ENCODE results near the gene UXS1. TPM values are rescaled to one million over a fixed set of nuclear protein-coding genes. Genes with fewer than 3 reads are reported as not detected.

UXS1 gene
- total and polyA plus RNA-seq, 2 donors (not counting 1 experiment from before 2014, with no cell fraction given), result 20.3 to 44.8 TPM

DNA sequence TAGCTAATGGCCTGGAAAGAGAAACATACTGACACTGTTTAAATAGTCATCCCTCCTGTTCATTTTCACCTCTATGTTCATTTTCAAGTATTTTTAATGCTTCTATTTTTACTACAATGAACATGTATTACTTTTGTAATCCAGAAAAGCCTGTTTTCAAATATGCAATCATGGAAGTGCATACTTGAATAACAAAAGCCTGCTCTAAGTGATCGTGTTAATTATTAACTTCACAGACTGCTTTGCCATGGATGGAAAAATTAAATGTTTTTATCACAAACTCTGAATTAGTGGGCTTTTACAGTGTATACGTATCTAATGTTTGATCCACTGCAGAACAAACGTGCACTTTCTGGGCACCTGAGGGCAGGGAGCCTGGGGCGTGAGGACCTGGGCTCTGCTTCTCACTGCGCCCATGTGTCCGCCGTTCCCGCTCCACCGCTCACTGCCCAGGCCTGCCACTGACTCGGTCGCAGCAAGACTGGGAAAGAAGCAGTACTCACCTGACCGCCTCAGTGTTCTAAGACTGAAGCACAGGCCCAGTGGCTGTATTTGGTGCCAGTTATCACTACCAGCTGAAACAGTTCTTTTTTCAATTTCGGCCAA is 80.6 kb downstream of the UXS1 start:
- no peaks in the 10 kb centered on the region for H3K4me1 ChIP-seq (ENCODE audit: control insufficient read depth in 2 of 2, insufficient read depth in 2 of 2, low read length in 2 of 2)
- no peaks in the 10 kb centered on the region for H3K9me3 Mint-ChIP-seq (ENCODE audit: insufficient read depth)
- no peaks in the 10 kb centered on the region for H3K9me3 ChIP-seq (ENCODE audit: control extremely low read depth in 1 of 3, control insufficient read depth in 2 of 3, insufficient read depth in 1 of 3, low read length in 2 of 3)
- no peak overlapping the region for H2AFZ ChIP-seq (ENCODE audit: insufficient read depth, low read depth, low read length, poor library complexity, severe bottlenecking)
- POLR2A ChIA-PET, result no interaction called here
- intact Hi-C loops (cut with micrococcal nuclease), result no loop called here
- no peak overlapping the region for H3K27ac Mint-ChIP-seq
- H3K4me1 Mint-ChIP-seq, result peaks cover 4% of the 10 kb centered on the region
- no peak overlapping the region for H3K4me3 ChIP-seq (ENCODE audit: control extremely low read depth in 1 of 5, extremely low read depth in 1 of 5, insufficient read depth in 1 of 5, low read depth in 2 of 5, low read length in 4 of 5)
- no peaks in the 10 kb centered on the region for H3K79me2 ChIP-seq (ENCODE audit: control insufficient read depth, insufficient read depth, low read length)
- 98% methylated on average over 12 of the region's 13 CpGs for WGBS (ENCODE audit: insufficient coverage)
- no peak for TF ChIP-seq EZH2 (IDR thresholded peaks at IDR 0.05; ENCODE audit: borderline replicate concordance, insufficient read depth, low read depth, low read length, poor library complexity, severe bottlenecking)
- peaks cover 3 to 47% of the 10 kb centered on the region in 2 experiments for H3K36me3 ChIP-seq (replicated peaks in 1 of 2; ENCODE audit: control extremely low read depth in 1 of 2, control insufficient read depth in 1 of 2, extremely low read depth in 1 of 2, insufficient read depth in 2 of 2, low read length in 1 of 2)
- H3K27me3 Mint-ChIP-seq, result no peaks in the 10 kb centered on the region
- no peak overlapping the region for H3K9ac ChIP-seq (ENCODE audit: low read length)
- no peaks in the 10 kb centered on the region for H4K20me1 ChIP-seq (ENCODE audit: control insufficient read depth, insufficient read depth, low read length, poor library complexity, severe bottlenecking)
- CTCF ChIA-PET, result interaction anchor here (1.5 to 2.2 kb wide), 2 partner anchors 9 to 469 kb away, joined by 5 to 6 read pairs; no protein-coding TSS in a partner anchor
- H3K4me3 Mint-ChIP-seq, result no peak overlapping the region
- no peak overlapping the region for H3K4me2 ChIP-seq (replicated peaks; ENCODE audit: low read depth, low read length, poor library complexity, severe bottlenecking)
- DNase-seq (no peak), ATAC-seq (ENCODE audit: low read depth) (no peak)
- no peaks in the 10 kb centered on the region for H3K27me3 ChIP-seq (replicated peaks in 1 of 4; ENCODE audit: control extremely low read depth in 1 of 4, control insufficient read depth in 3 of 4, insufficient read depth in 4 of 4, low read length in 3 of 4)
- no peak overlapping the region for H3K27ac ChIP-seq (ENCODE audit: low read length in 2 of 2)

GRCh38 chr2:106111882-106112571 is 82.1 kb downstream of the UXS1 start:
- H3K27ac ChIP-seq (ENCODE audit: low read length in 2 of 2), result no peak overlapping the region
- TF ChIP-seq, protein P1, sequence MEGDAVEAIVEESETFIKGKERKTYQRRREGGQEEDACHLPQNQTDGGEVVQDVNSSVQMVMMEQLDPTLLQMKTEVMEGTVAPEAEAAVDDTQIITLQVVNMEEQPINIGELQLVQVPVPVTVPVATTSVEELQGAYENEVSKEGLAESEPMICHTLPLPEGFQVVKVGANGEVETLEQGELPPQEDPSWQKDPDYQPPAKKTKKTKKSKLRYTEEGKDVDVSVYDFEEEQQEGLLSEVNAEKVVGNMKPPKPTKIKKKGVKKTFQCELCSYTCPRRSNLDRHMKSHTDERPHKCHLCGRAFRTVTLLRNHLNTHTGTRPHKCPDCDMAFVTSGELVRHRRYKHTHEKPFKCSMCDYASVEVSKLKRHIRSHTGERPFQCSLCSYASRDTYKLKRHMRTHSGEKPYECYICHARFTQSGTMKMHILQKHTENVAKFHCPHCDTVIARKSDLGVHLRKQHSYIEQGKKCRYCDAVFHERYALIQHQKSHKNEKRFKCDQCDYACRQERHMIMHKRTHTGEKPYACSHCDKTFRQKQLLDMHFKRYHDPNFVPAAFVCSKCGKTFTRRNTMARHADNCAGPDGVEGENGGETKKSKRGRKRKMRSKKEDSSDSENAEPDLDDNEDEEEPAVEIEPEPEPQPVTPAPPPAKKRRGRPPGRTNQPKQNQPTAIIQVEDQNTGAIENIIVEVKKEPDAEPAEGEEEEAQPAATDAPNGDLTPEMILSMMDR (IDR thresholded peaks at IDR 0.05), result no peak
- TF ChIP-seq EZH2 (IDR thresholded peaks at IDR 0.05; ENCODE audit: borderline replicate concordance, insufficient read depth, low read depth, low read length, poor library complexity, severe bottlenecking), result no peak
- Mint-ChIP-seq H3K9me3 (ENCODE audit: insufficient read depth) (no peaks in the 10 kb centered on the region), H3K4me1 (peaks cover 9% of the 10 kb centered on the region), H3K27ac (no peak overlapping the region), H3K4me3 (no peak overlapping the region), H3K27me3 (no peaks in the 10 kb centered on the region)
- H3K4me1 ChIP-seq (ENCODE audit: control insufficient read depth in 2 of 2, insufficient read depth in 2 of 2, low read length in 2 of 2), result no peaks in the 10 kb centered on the region
- DNase-seq (no peak), ATAC-seq (ENCODE audit: low read depth) (no peak)
- no peak overlapping the region for H3K4me3 ChIP-seq (ENCODE audit: control extremely low read depth in 1 of 5, extremely low read depth in 1 of 5, insufficient read depth in 1 of 5, low read depth in 2 of 5, low read length in 4 of 5)
- intact Hi-C loops (cut with micrococcal nuclease), result no loop called here
- CTCF ChIA-PET, result interaction anchor here (1.3 kb wide), 1 partner anchor 12 kb away, joined by 3 read pairs; no protein-coding TSS in a partner anchor
- H3K4me2 ChIP-seq (replicated peaks; ENCODE audit: low read depth, low read length, poor library complexity, severe bottlenecking), result no peak overlapping the region
- H3K36me3 ChIP-seq (replicated peaks in 1 of 2; ENCODE audit: control extremely low read depth in 1 of 2, control insufficient read depth in 1 of 2, extremely low read depth in 1 of 2, insufficient read depth in 2 of 2, low read length in 1 of 2), result peaks cover 1 to 37% of the 10 kb centered on the region in 2 experiments
- no peaks in the 10 kb centered on the region for H4K20me1 ChIP-seq (ENCODE audit: control insufficient read depth, insufficient read depth, low read length, poor library complexity, severe bottlenecking)
- H3K27me3 ChIP-seq (replicated peaks in 1 of 4; ENCODE audit: control extremely low read depth in 1 of 4, control insufficient read depth in 3 of 4, insufficient read depth in 4 of 4, low read length in 3 of 4), result no peaks in the 10 kb centered on the region
- no peak overlapping the region for H2AFZ ChIP-seq (ENCODE audit: insufficient read depth, low read depth, low read length, poor library complexity, severe bottlenecking)
- POLR2A ChIA-PET, result no interaction called here
- no peaks in the 10 kb centered on the region for H3K79me2 ChIP-seq (ENCODE audit: control insufficient read depth, insufficient read depth, low read length)
- H3K9ac ChIP-seq (ENCODE audit: low read length), result no peak overlapping the region
- H3K9me3 ChIP-seq (ENCODE audit: control extremely low read depth in 1 of 3, control insufficient read depth in 2 of 3, insufficient read depth in 1 of 3, low read length in 2 of 3), result no peaks in the 10 kb centered on the region
- WGBS (ENCODE audit: insufficient coverage), result 94% methylated on average over 12 of the region's 14 CpGs
